Measurements from ENCODE around the gene CARMIL1.
"Not testable (repeated sequence)": the region's sequence is repeated elsewhere in the genome, so short reads cannot be mapped to it uniquely, and the experiment has no call there.

Gene CARMIL1

GRCh38 chr6:25586119-25586518 lies 306.9 kb downstream of the CARMIL1 start:
- not testable (repeated sequence) for DNase-seq

- no peak for DNase-seq
Measured at GRCh38 chr6:25586927-25587326, 307.8 kb downstream of the CARMIL1 start.

GRCh38 chr6:25590986-25591385 lies 311.8 kb downstream of the CARMIL1 start:
- no peak for DNase-seq

GRCh38 chr6:25596928-25597818 lies 318.0 kb downstream of the CARMIL1 start:
- DNase-seq: no peak

- no peak for DNase-seq
Measured at GRCh38 chr6:25599516-25600085, 320.4 kb downstream of the CARMIL1 start.

GRCh38 chr6:25601800-25602673 lies 322.9 kb downstream of the CARMIL1 start:
- DNase-seq: no peak

- DNase-seq: no peak
Measured at GRCh38 chr6:25602674-25602982, 323.5 kb downstream of the CARMIL1 start.

- no peak for DNase-seq
Measured at GRCh38 chr6:25603251-25603650, 324.1 kb downstream of the CARMIL1 start.

- no peak for DNase-seq
Measured at GRCh38 chr6:25606151-25606550, 327.0 kb downstream of the CARMIL1 start.

- DNase-seq: no peak
Measured at GRCh38 chr6:25608558-25609174, 329.5 kb downstream of the CARMIL1 start.

GRCh38 chr6:25612666-25613065 lies 333.5 kb downstream of the CARMIL1 start:
- no peak for DNase-seq

GRCh38 chr6:25613415-25613814 lies 334.2 kb downstream of the CARMIL1 start:
- no peak for DNase-seq

- no peak for DNase-seq
Measured at GRCh38 chr6:25614052-25614451, 334.9 kb downstream of the CARMIL1 start.

- DNase-seq: no peak
Measured at GRCh38 chr6:25615471-25615870, 336.3 kb downstream of the CARMIL1 start.

GRCh38 chr6:25617997-25618396 lies 338.8 kb downstream of the CARMIL1 start:
- DNase-seq: no peak

- no peak for DNase-seq
Measured at GRCh38 chr6:25619217-25619616, 340.0 kb downstream of the CARMIL1 start.

- no peak for DNase-seq
Measured at GRCh38 chr6:25620391-25620790, 341.2 kb downstream of the CARMIL1 start.

- no peak for DNase-seq
Measured at GRCh38 chr6:25623065-25623464, 343.9 kb downstream of the CARMIL1 start.

- no peak for DNase-seq
Measured at GRCh38 chr6:25623879-25624278, 344.7 kb downstream of the CARMIL1 start.

GRCh38 chr6:25627001-25627400 lies 347.8 kb downstream of the CARMIL1 start:
- DNase-seq: no peak

GRCh38 chr6:25628471-25629197 lies 349.5 kb downstream of the CARMIL1 start:
- no peak for DNase-seq

- no peak for DNase-seq
Measured at GRCh38 chr6:25629198-25629576, 350.0 kb downstream of the CARMIL1 start.
